Measurements from ENCODE around the gene CADM2. TPM values are rescaled to one million over a fixed set of nuclear protein-coding genes. Genes with fewer than 3 reads are reported as not detected.

The CADM2 gene
- total RNA-seq, 1 experiment from 2014 or later: 10.9 TPM

- H3K4me1 ChIP-seq (ENCODE audit: insufficient read depth, low read length): no peaks in the 10 kb centered on the region
- no peaks in the 10 kb centered on the region for H4K20me1 ChIP-seq (ENCODE audit: control insufficient read depth, insufficient read depth, insufficient read length)
- H3K36me3 Mint-ChIP-seq (ENCODE audit: insufficient read depth in 1 of 3, low read depth in 3 of 3): 0 out of 7 replicates have a peak, but pooled peaks cover 0 to 2% (median 0%) of the 10 kb centered on the region in 3 experiments
- H2BK120ac ChIP-seq (ENCODE audit: low read depth, low read length, poor library complexity, severe bottlenecking): no peak overlapping the region
- no peak overlapping the region for H3K4me3 Mint-ChIP-seq
- H2BK12ac ChIP-seq (ENCODE audit: insufficient read length, low read depth, low read length): no peak overlapping the region
- H3K27ac Mint-ChIP-seq: no peak overlapping the region
- DNase-seq: no peak
- H3K4me2 ChIP-seq (ENCODE audit: insufficient read depth, insufficient read length, low read length): no peak overlapping the region
- no peak overlapping the region for H4K8ac ChIP-seq (replicated peaks; ENCODE audit: insufficient read length, low read depth, low read length)
- no peak overlapping the region for H2BK15ac ChIP-seq (ENCODE audit: low read depth, low read length)
- no peak overlapping the region for H3K23ac ChIP-seq (ENCODE audit: insufficient read length, low read depth, low read length)
- H3K27ac ChIP-seq (ENCODE audit: insufficient read length, low read depth, low read length): no peak overlapping the region
- no peak overlapping the region for H3K4ac ChIP-seq (ENCODE audit: low read depth, low read length)
- no CpG with 5 or more reads among the region's 1 CpG for WGBS (ENCODE audit: extremely low coverage, insufficient read length, low lambda C conversion rate)
- H2BK5ac ChIP-seq (ENCODE audit: insufficient read length, low read length): no peak overlapping the region
- no peaks in the 10 kb centered on the region for H3K27me3 Mint-ChIP-seq (ENCODE audit: low read depth)
- H3K9me3 ChIP-seq (ENCODE audit: control insufficient read depth, low read depth, low read length): no peaks in the 10 kb centered on the region
- no peak overlapping the region for H3K56ac ChIP-seq (ENCODE audit: insufficient read length, low read depth, low read length)
- H3K79me2 ChIP-seq (ENCODE audit: insufficient read depth, low read length): no peaks in the 10 kb centered on the region
- TF ChIP-seq CTCF (conservative IDR thresholded peaks at IDR 0.05): no peak
- no peaks in the 10 kb centered on the region for H3K4me1 Mint-ChIP-seq
- no peaks in the 10 kb centered on the region for H3K23me2 ChIP-seq (ENCODE audit: insufficient read length, low read depth, low read length, poor library complexity, severe bottlenecking)
- H3K79me1 ChIP-seq (ENCODE audit: insufficient read depth, low read depth, low read length, poor library complexity, severe bottlenecking): no peaks in the 10 kb centered on the region
- no peaks in the 10 kb centered on the region for H3K27me3 ChIP-seq (ENCODE audit: insufficient read depth, low read length)
- H2BK20ac ChIP-seq (ENCODE audit: low read depth, low read length, poor library complexity, severe bottlenecking): no peak overlapping the region
- no peak overlapping the region for H3K18ac ChIP-seq (ENCODE audit: insufficient read length, low read depth, low read length)
- H3T11ph ChIP-seq (ENCODE audit: low read length): no peak overlapping the region
- no peak overlapping the region for H2AFZ ChIP-seq (ENCODE audit: low read length)
- no peak overlapping the region for H4K5ac ChIP-seq (ENCODE audit: insufficient read length, low read depth, low read length)
- no peak overlapping the region for H4K91ac ChIP-seq (ENCODE audit: insufficient read length, low read depth, low read length)
- no peak overlapping the region for H2AK5ac ChIP-seq (ENCODE audit: insufficient read length, low read length)
- H3K9ac ChIP-seq (ENCODE audit: extremely low read depth, insufficient read length, low read length): no peak overlapping the region
- no peak overlapping the region for H3K14ac ChIP-seq (ENCODE audit: insufficient read depth, low read length)
- peaks cover 5 to 8% of the 10 kb centered on the region in 2 experiments; a peak in 3 of 5 replicates for H3K9me3 Mint-ChIP-seq
Observed at GRCh38 chr3:86047161-86047560, 1088.4 kb downstream of the CADM2 start.

All from H9 (cell line).